Cardiac muscle cell (in vitro differentiated cells and primary cell): ENCODE data around the gene PRICKLE1. TPM values are rescaled to one million over a fixed set of nuclear protein-coding genes. Genes with fewer than 3 reads are reported as not detected.

Source experiments
- DNase-seq, 2 donors: peaks; one replicate each; pipeline versions ENCODE4 v3.0.0 to v3.0.0-alpha.2; 2010 to 2017; ENCODE audit warnings: low read depth in 1 of 2, low spot score in 1 of 2
- H3K27ac ChIP-seq: fragments of 200-600 bp; sonication (generic); 2 replicates; pipeline ENCODE4 v1.5.1; 2016
- H3K27me3 ChIP-seq: fragments of 200-600 bp; sonication (generic); 2 replicates; pipeline ENCODE4 v1.6.0; 2016; ENCODE audit warnings: control low read depth
- H3K36me3 ChIP-seq: fragments of 200-600 bp; sonication (generic); 2 replicates; pipeline ENCODE4 v1.5.1; 2016; ENCODE audit warnings: control low read depth
- H3K4me1 ChIP-seq: fragments of 200-600 bp; sonication (generic); 2 replicates; pipeline ENCODE4 v1.8.1; 2017; ENCODE audit warnings: low read depth, mild to moderate bottlenecking, mixed run types
- H3K4me3 ChIP-seq: fragments of 200-600 bp; sonication (generic); 2 replicates; pipeline ENCODE4 v1.5.1; 2016; ENCODE audit warnings: mild to moderate bottlenecking
- H3K9me3 ChIP-seq: fragments of 200-600 bp; sonication (generic); 2 replicates; pipeline ENCODE4 v1.5.1; 2017; ENCODE audit warnings: low read depth, mild to moderate bottlenecking, control low read depth
- polyA plus RNA-seq: library from polyadenylated mRNA; unstranded; fragments of >200 nt; fragmentation: Nextera tagmentation; extraction: Ambion mirVana; gene quantifications from 2 replicates; pipeline ENCODE4 v1.2.1, GENCODE V29; 2016
- total RNA-seq: library from RNA; depleted of rRNA; stranded (reverse); fragments of >200 nt; gene quantifications from 2 replicates; pipeline ENCODE4 v1.2.3, GENCODE V29; 2016
- TF ChIP-seq, protein P1 (sequence below): IDR thresholded peaks from 2 replicates; pipeline ENCODE4 v1.5.1; 2012; ENCODE audit warnings: low read depth, mild to moderate bottlenecking, low read length

The PRICKLE1 gene
- total and polyA plus RNA-seq, 2 experiments from 2014 or later = 71.4 to 105 TPM

DNA sequence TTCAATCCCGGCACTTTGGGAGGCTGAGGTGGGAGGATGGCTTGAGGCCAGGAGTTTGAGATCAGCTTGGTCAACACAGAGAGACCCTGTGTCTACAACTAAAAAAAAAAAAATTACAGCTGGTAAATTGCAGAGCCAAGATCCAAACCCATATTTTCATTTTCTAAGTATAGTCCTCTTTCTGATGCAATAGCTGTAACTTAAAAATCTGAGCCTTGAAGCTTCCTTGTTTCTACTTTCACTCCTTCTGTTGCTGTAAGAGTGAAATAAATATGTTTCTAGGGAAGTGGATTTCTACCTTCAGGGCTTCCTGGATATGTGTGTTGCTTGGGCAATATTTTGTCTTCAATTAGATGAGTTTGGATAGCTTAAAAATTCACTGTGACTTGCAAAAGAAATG is 42.0 kb upstream of the PRICKLE1 start:
- no peak overlapping the region for H3K27ac ChIP-seq
- peaks cover 5% of the 10 kb centered on the region for H3K4me1 ChIP-seq
- H3K27me3 ChIP-seq = no peaks in the 10 kb centered on the region
- TF ChIP-seq, protein P1, sequence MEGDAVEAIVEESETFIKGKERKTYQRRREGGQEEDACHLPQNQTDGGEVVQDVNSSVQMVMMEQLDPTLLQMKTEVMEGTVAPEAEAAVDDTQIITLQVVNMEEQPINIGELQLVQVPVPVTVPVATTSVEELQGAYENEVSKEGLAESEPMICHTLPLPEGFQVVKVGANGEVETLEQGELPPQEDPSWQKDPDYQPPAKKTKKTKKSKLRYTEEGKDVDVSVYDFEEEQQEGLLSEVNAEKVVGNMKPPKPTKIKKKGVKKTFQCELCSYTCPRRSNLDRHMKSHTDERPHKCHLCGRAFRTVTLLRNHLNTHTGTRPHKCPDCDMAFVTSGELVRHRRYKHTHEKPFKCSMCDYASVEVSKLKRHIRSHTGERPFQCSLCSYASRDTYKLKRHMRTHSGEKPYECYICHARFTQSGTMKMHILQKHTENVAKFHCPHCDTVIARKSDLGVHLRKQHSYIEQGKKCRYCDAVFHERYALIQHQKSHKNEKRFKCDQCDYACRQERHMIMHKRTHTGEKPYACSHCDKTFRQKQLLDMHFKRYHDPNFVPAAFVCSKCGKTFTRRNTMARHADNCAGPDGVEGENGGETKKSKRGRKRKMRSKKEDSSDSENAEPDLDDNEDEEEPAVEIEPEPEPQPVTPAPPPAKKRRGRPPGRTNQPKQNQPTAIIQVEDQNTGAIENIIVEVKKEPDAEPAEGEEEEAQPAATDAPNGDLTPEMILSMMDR = no peak
- H3K4me3 ChIP-seq = no peak overlapping the region
- peak in 1 of 2 donors; percentile 30 for DNase-seq
- no peaks in the 10 kb centered on the region for H3K36me3 ChIP-seq
- no peaks in the 10 kb centered on the region for H3K9me3 ChIP-seq

DNA sequence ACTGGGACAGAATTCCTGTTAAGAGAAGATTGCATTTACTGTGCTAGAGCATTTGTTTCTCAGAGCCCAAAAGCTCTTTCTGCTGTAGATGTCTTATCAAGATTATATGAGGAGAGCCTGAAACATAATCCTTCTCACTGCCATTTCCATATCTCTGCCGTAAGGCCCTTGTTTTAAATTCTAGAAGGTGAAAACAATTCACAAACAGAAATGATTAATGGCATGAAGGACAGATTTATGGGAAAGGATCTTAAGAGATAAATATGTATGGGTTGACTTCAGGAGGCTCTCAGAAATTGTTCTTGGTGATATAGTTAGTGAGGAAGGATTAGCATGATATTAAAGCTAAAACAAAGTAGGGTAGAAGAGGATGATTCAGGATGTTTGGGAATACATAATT is 40.8 kb upstream of the PRICKLE1 start:
- no peaks in the 10 kb centered on the region for H3K27me3 ChIP-seq
- no peak overlapping the region for H3K4me3 ChIP-seq
- H3K27ac ChIP-seq = no peak overlapping the region
- TF ChIP-seq, protein P1 = no peak
- H3K4me1 ChIP-seq = peaks cover 5% of the 10 kb centered on the region
- H3K9me3 ChIP-seq = no peaks in the 10 kb centered on the region
- no peaks in the 10 kb centered on the region for H3K36me3 ChIP-seq
- no peak for DNase-seq

DNA sequence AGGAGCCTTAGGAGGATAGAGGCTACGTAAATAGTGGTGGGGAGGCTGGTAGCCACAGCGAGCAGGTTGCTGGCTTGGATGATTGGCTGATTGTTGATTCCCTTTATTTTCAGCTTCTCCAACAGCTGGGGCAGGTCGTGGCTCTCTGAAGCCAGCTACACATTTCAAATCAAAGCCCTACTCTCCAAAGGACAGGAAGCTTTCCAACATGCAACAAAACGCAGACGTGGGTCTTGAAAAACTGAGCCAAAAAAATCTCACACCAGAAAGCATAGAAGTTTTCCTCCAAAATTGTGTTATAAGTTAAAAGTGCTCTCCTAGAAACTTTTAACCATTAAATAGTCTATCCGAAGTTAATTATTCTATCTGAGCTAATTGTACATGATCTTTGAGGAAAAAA is 37.6 kb upstream of the PRICKLE1 start:
- no peaks in the 10 kb centered on the region for H3K27me3 ChIP-seq
- no peak overlapping the region for H3K4me3 ChIP-seq
- TF ChIP-seq, protein P1 = no peak

DNA sequence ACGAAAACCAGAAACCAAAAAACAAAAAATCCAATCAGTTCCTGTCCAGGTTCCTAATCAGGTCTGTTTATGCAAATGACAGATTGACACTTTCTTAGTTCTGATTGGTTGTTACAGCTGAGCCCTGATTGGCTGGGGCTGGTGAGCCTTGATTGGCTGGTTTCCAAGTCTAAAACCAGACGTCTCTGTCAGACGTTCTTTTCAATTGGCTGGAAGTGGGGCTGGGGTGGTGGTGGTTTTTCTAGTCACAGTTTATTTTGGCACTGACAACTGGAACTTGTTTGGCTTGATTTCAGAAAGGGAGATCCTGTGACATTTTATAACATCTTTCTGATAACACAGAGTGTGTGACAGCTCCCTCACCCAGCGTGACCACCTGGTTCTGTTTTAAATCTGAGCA is 36.1 kb upstream of the PRICKLE1 start:
- Histone ChIP-seq H3K27me3 (no peaks in the 10 kb centered on the region), H3K4me3 (no peak overlapping the region), H3K36me3 (no peaks in the 10 kb centered on the region), H3K9me3 (no peaks in the 10 kb centered on the region), H3K4me1 (no peaks in the 10 kb centered on the region), H3K27ac (no peak overlapping the region)
- TF ChIP-seq, protein P1 = no peak
- DNase-seq = no peak

More for the DNA sequence above, 37.6 kb upstream of the PRICKLE1 start:
- Histone ChIP-seq H3K27ac (no peak overlapping the region), H3K4me1 (peaks cover under 1% of the 10 kb centered on the region), H3K9me3 (no peaks in the 10 kb centered on the region), H3K36me3 (no peaks in the 10 kb centered on the region)
- DNase-seq = no peak

DNA sequence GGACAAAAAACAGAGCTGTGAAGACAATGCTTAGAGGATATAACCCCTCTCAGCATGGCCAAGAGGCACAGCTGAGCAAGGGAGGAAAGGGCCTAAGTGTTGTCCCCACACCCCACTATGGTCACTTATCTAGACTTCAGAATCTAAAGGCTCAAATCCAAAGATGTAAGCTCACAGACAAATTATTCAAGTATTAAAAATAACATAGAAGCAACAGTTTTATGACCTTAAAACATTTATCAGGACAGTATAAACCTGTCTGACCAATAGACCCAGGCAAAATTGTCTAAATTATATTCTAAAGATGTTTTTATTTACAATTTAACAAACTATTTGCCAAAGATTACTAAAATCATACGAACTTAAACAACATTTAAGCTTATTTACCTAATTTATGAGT is 28.1 kb upstream of the PRICKLE1 start:
- DNase-seq = no peak
- H3K36me3 ChIP-seq = no peaks in the 10 kb centered on the region

More for the DNA sequence above, 28.1 kb upstream of the PRICKLE1 start:
- H3K4me1 ChIP-seq = no peaks in the 10 kb centered on the region
- no peak overlapping the region for H3K27ac ChIP-seq
- TF ChIP-seq, protein P1 = no peak
- H3K4me3 ChIP-seq = no peak overlapping the region
- peaks cover 3% of the 10 kb centered on the region for H3K9me3 ChIP-seq
- H3K27me3 ChIP-seq = no peaks in the 10 kb centered on the region
